ENCODE data around the gene UNC5B. TPM values are rescaled to one million over a fixed set of nuclear protein-coding genes. Genes with fewer than 3 reads are reported as not detected.

The UNC5B gene
- total RNA-seq: 12.4 and 15.5 TPM in 2 replicates
- 10.9 and 12.7 TPM in 2 replicates for polyA plus RNA-seq

GRCh38 chr10:71212318-71213126 lies at the start of gene UNC5B:
UNC5B (plus strand) TSS chr10:71212570; CDS start chr10:71212986, 416 bp downstream.
- Histone ChIP-seq H3K4me3 (peak within 1 kb of the TSS; percentile 83), H2AFZ (peak within 1 kb of the TSS; percentile 66), H3K27me3 (peaks cover 12% of the 10 kb centered on the region), H3K4me1 (ENCODE audit: insufficient read depth) (peaks cover 28% of the 10 kb centered on the region), H3K4me2 (peak within 1 kb of the TSS; percentile 96), H3K36me3 (replicated peaks; ENCODE audit: insufficient read depth, low read depth) (no peaks in the 10 kb centered on the region), H3K79me2 (peaks cover 45% of the 10 kb centered on the region), H3K9me2 (replicated peaks; ENCODE audit: insufficient read depth) (no peaks in the 10 kb centered on the region), H4K20me1 (ENCODE audit: insufficient read depth, poor library complexity, severe bottlenecking) (peaks cover 5% of the 10 kb centered on the region), H3K9me3 (ENCODE audit: low read depth) (no peaks in the 10 kb centered on the region), H3K27ac (peak within 1 kb of the TSS; percentile 86)
- DNase-seq (ENCODE audit: low spot score): peak; percentile 96
- TF ChIP-seq EZH2 (IDR thresholded peaks at IDR 0.05; ENCODE audit: borderline replicate concordance) (no peak), EZH2phosphoT487 (IDR thresholded peaks at IDR 0.05; ENCODE audit: low read depth, severe bottlenecking, unreplicated experiment) (no peak), CTCF (IDR thresholded peaks at IDR 0.05; ENCODE audit: poor library complexity) (peak; percentile 42)
- 1% methylated on average over 45 of the region's 109 CpGs for WGBS (ENCODE audit: low lambda C conversion rate, missing lambda C conversion rate)

DNA sequence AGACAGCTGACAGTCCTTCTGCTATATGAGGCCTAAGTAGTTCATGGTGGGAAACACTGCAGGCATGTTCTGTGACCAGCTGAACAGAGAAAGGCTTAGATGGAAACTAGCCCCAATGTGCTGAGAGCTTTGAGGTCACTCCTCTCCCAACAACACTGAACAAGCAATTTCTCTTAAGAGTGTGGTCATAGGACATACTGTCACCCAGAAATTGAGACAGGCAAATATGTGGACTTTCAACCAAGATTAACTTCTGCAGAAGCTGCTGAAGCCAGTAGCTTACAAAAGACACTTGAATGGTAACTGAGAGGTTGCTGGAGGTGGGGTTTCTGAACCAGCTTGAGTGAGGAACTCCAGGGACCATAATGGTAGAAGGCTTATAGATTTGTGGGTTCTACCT lies 38.9 kb upstream of the UNC5B start:
- no peak overlapping the region for H2AFZ ChIP-seq

DNA sequence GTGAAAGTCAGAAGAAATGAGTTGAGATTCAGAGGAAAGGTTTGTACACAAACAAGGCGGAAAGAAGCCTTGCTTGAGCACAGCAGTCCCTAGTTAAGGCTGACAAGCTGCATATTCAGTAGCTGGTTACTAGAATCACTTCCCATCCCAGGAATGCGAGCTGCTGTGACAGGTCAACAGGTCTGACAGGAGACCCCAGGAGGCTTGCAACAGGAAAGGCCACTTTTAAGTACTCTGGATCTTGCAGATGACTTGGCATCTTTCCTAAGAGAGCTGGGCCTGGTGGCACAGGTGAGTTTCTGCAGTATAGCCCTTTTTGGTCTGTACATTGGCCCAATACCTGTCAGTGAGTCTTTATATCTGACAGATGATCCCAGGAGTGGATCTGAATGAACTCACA lies 35.7 kb upstream of the UNC5B start:
- no peak overlapping the region for H3K27ac ChIP-seq
- no peaks in the 10 kb centered on the region for H3K9me2 ChIP-seq (replicated peaks; ENCODE audit: insufficient read depth)
- H3K4me3 ChIP-seq: no peak overlapping the region
- H3K4me2 ChIP-seq: no peak overlapping the region
- no peaks in the 10 kb centered on the region for H3K36me3 ChIP-seq (replicated peaks; ENCODE audit: insufficient read depth, low read depth)
- no peaks in the 10 kb centered on the region for H4K20me1 ChIP-seq (ENCODE audit: insufficient read depth, poor library complexity, severe bottlenecking)
- H3K4me1 ChIP-seq (ENCODE audit: insufficient read depth): no peaks in the 10 kb centered on the region
- WGBS (ENCODE audit: low lambda C conversion rate, missing lambda C conversion rate): 72% methylated on average over 2 of the region's 2 CpGs
- DNase-seq (ENCODE audit: low spot score): no peak
- no peak overlapping the region for H2AFZ ChIP-seq
- TF ChIP-seq EZH2 (IDR thresholded peaks at IDR 0.05; ENCODE audit: borderline replicate concordance): no peak
- no peak for TF ChIP-seq CTCF (IDR thresholded peaks at IDR 0.05; ENCODE audit: poor library complexity)
- TF ChIP-seq EZH2phosphoT487 (IDR thresholded peaks at IDR 0.05; ENCODE audit: low read depth, severe bottlenecking, unreplicated experiment): no peak
- no peaks in the 10 kb centered on the region for H3K9me3 ChIP-seq (ENCODE audit: low read depth)
- H3K27me3 ChIP-seq: no peaks in the 10 kb centered on the region
- no peaks in the 10 kb centered on the region for H3K79me2 ChIP-seq

More for the DNA sequence above, 38.9 kb upstream of the UNC5B start:
- H3K27me3 ChIP-seq: no peaks in the 10 kb centered on the region
- no peaks in the 10 kb centered on the region for H3K36me3 ChIP-seq (replicated peaks; ENCODE audit: insufficient read depth, low read depth)
- H3K9me2 ChIP-seq (replicated peaks; ENCODE audit: insufficient read depth): no peaks in the 10 kb centered on the region
- DNase-seq (ENCODE audit: low spot score): no peak
- no peak overlapping the region for H3K27ac ChIP-seq
- H3K79me2 ChIP-seq: no peaks in the 10 kb centered on the region
- no peaks in the 10 kb centered on the region for H3K9me3 ChIP-seq (ENCODE audit: low read depth)
- H3K4me1 ChIP-seq (ENCODE audit: insufficient read depth): no peaks in the 10 kb centered on the region
- TF ChIP-seq EZH2phosphoT487 (IDR thresholded peaks at IDR 0.05; ENCODE audit: low read depth, severe bottlenecking, unreplicated experiment) (no peak), CTCF (IDR thresholded peaks at IDR 0.05; ENCODE audit: poor library complexity) (no peak), EZH2 (IDR thresholded peaks at IDR 0.05; ENCODE audit: borderline replicate concordance) (no peak)
- H3K4me3 ChIP-seq: no peak overlapping the region
- H4K20me1 ChIP-seq (ENCODE audit: insufficient read depth, poor library complexity, severe bottlenecking): no peaks in the 10 kb centered on the region
- no peak overlapping the region for H3K4me2 ChIP-seq
